GM12892 (cell line): ENCODE results near the gene NPAS2.

ENCODE experiments used
- POLR2A ChIP-seq: IDR thresholded peaks from 2 replicates; pipeline ENCODE4 v1.6.1; 2011; ENCODE audit warnings: low read depth, low read length, control low read depth
- POLR2AphosphoS5 ChIP-seq: IDR thresholded peaks from 2 replicates; pipeline ENCODE4 v1.6.1; 2011; ENCODE audit warnings: low read depth, low read length, control low read depth

DNA sequence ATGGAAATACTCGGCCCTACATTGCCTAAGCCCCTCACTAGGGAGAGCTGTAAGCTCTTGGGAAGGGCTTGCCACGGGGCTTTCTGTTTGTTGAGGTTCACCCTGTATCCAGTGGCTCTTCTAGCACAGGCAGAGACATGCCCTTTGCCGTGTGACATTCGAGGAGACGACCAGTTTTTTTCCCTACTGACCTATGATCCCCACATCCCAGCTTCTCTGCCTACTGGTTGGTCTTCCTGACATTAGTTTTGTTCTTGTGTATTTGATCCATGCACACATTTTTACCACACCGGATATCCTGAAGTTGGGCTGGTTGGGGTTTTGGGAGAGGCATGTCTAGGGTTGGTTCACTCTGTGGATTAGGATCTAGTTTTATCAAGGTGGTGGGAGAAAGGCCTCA lies 69.3 kb downstream of the NPAS2 start:
- TF ChIP-seq POLR2A, result no peak
- TF ChIP-seq POLR2AphosphoS5, result no peak
